Thyroid gland (tissue), 4 donors: ENCODE data around the gene RALBP1.

ENCODE experiments used
- POLR2A ChIP-seq, 2 donors: fragments of 450-650 bp; IDR thresholded peaks; one replicate each; pipeline ENCODE4 v1.6.1; 2017; ENCODE audit warnings: antibody characterized with exemption in 2 of 2, mild to moderate bottlenecking in 2 of 2, moderate library complexity in 1 of 2
- TF ChIP-seq, protein P1 (sequence below), 6 experiments: fragments of 200-600 bp in 3 of 6; fragments of 450-650 bp in 3 of 6; sonication (generic) in 3 of 6; IDR thresholded peaks; one replicate each; pipeline ENCODE4 v1.5.1; 2016 to 2019; ENCODE audit warnings: antibody characterized with exemption in 6 of 6, mild to moderate bottlenecking in 2 of 6, inconsistent platforms in 1 of 6, moderate library complexity in 1 of 6

DNA sequence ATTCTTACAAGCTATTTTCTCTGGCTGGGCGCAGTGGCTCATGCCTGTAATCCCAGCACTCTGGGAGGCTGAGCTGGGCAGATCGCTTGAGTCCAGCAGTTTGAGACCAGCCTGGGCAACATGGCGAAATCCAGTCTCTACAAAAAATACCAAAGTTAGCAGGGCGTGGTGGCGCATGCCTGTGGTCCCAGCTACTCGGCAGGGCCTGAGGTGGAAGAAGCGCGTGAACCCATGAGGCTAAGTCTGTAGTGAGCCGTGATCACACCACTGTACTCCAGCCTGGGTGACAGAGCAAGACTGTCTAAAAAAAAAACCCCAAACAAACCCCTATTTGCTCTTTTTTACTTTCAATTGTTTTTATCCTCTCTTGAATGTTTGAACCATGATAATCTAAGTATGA, 102.0 kb downstream of the RALBP1 start:
- TF ChIP-seq, protein P1, sequence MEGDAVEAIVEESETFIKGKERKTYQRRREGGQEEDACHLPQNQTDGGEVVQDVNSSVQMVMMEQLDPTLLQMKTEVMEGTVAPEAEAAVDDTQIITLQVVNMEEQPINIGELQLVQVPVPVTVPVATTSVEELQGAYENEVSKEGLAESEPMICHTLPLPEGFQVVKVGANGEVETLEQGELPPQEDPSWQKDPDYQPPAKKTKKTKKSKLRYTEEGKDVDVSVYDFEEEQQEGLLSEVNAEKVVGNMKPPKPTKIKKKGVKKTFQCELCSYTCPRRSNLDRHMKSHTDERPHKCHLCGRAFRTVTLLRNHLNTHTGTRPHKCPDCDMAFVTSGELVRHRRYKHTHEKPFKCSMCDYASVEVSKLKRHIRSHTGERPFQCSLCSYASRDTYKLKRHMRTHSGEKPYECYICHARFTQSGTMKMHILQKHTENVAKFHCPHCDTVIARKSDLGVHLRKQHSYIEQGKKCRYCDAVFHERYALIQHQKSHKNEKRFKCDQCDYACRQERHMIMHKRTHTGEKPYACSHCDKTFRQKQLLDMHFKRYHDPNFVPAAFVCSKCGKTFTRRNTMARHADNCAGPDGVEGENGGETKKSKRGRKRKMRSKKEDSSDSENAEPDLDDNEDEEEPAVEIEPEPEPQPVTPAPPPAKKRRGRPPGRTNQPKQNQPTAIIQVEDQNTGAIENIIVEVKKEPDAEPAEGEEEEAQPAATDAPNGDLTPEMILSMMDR (IDR thresholded peaks at IDR 0.05), result no peak
- no peak for TF ChIP-seq POLR2A (IDR thresholded peaks at IDR 0.05)
